HG02852 (cell line): Measurements from ENCODE around the gene ARHGDIG.

Source experiments
- ATAC-seq: cut with Tn5 transposase; IDR thresholded peaks from one replicate; pipeline ENCODE4 v1.9.1; 2021; ENCODE audit warnings: mild to moderate bottlenecking, moderate library complexity; ENCODE audit not compliant: unreplicated experiment

Gene ARHGDIG

GRCh38 chr16:293043-293775 lies 12.8 kb downstream of the ARHGDIG start:
- ATAC-seq: no peak

- ATAC-seq: no peak
Measured at GRCh38 chr16:296276-296675, 15.9 kb downstream of the ARHGDIG start.

- ATAC-seq: no peak
Measured at GRCh38 chr16:296806-297510, 16.6 kb downstream of the ARHGDIG start.

GRCh38 chr16:297832-298231 lies 17.4 kb downstream of the ARHGDIG start:
- no peak for ATAC-seq

- ATAC-seq: no peak
Measured at GRCh38 chr16:301235-301634, 20.8 kb downstream of the ARHGDIG start.

GRCh38 chr16:301950-302349 lies 21.6 kb downstream of the ARHGDIG start:
- no peak for ATAC-seq

- no peak for ATAC-seq
Measured at GRCh38 chr16:303760-304505, 23.5 kb downstream of the ARHGDIG start.

- no peak for ATAC-seq
Measured at GRCh38 chr16:305916-306626, 25.7 kb downstream of the ARHGDIG start.

GRCh38 chr16:306911-307370 lies 26.6 kb downstream of the ARHGDIG start:
- ATAC-seq: no peak

- ATAC-seq: no peak
Measured at GRCh38 chr16:307691-308312, 27.4 kb downstream of the ARHGDIG start.

- no peak for ATAC-seq
Measured at GRCh38 chr16:309476-309875, 29.1 kb downstream of the ARHGDIG start.

- no peak for ATAC-seq
Measured at GRCh38 chr16:311725-312124, 31.3 kb downstream of the ARHGDIG start.

- ATAC-seq: no peak
Measured at GRCh38 chr16:314351-314750, 34.0 kb downstream of the ARHGDIG start.

- no peak for ATAC-seq
Measured at GRCh38 chr16:314795-315299, 34.5 kb downstream of the ARHGDIG start.

- ATAC-seq: no peak
Measured at GRCh38 chr16:316741-317464, 36.5 kb downstream of the ARHGDIG start.

- ATAC-seq: no peak
Measured at GRCh38 chr16:317583-317982, 37.2 kb downstream of the ARHGDIG start.

GRCh38 chr16:318628-319027 lies 38.2 kb downstream of the ARHGDIG start:
- no peak for ATAC-seq

GRCh38 chr16:320206-320605 lies 39.8 kb downstream of the ARHGDIG start:
- no peak for ATAC-seq

GRCh38 chr16:321532-321931 lies 41.1 kb downstream of the ARHGDIG start:
- ATAC-seq: no peak
